Esophagus muscularis mucosa (tissue), 4 donors: ENCODE results near the gene CAMSAP2. TPM values are rescaled to one million over a fixed set of nuclear protein-coding genes. Genes with fewer than 3 reads are reported as not detected.

ENCODE experiments used
- DNase-seq: peaks from one replicate; pipeline ENCODE4 v3.0.0-alpha.2; 2017; ENCODE audit errors: extremely low spot score
- H3K27ac ChIP-seq, 4 donors: fragments of 200-600 bp; sonication (generic); replicated peaks in 1 of 4; 1 replicate in 3 of 4; 2 replicates in 1 of 4; pipeline ENCODE4 v1.5.1; 2016 to 2019; ENCODE audit warnings: mild to moderate bottlenecking in 1 of 4
- H3K27me3 ChIP-seq, 4 donors: fragments of 200-600 bp; sonication (generic); one replicate each; pipeline versions ENCODE4 v1.5.1 to v1.6.0; 2016 to 2019
- H3K36me3 ChIP-seq, 4 donors: fragments of 200-600 bp; sonication (generic); one replicate each; pipeline ENCODE4 v1.5.1; 2016 to 2019
- H3K4me1 ChIP-seq, 4 donors: fragments of 200-600 bp; sonication (generic); one replicate each; pipeline ENCODE4 v1.5.1; 2016 to 2019
- H3K4me3 ChIP-seq, 4 donors: fragments of 200-600 bp; sonication (generic); 1 replicate in 2 of 4; 2 replicates in 2 of 4; pipeline ENCODE4 v1.5.1; 2016 to 2019; ENCODE audit warnings: mild to moderate bottlenecking in 4 of 4, moderate library complexity in 1 of 4
- H3K9me3 ChIP-seq, 4 donors: fragments of 200-600 bp; sonication (generic); 1 replicate in 3 of 4; 2 replicates in 1 of 4; pipeline ENCODE4 v1.5.1; 2016 to 2019
- EP300 ChIP-seq: sonication (generic); formaldehyde crosslinking; IDR thresholded peaks from one replicate; pipeline ENCODE4 v1.6.1; 2017; ENCODE audit warnings: antibody characterized with exemption
- POLR2A ChIP-seq: fragments of 450-650 bp; IDR thresholded peaks from one replicate; pipeline ENCODE4 v1.6.1; 2017; ENCODE audit warnings: antibody characterized with exemption, moderate library complexity, mild to moderate bottlenecking, low read depth
- POLR2AphosphoS5 ChIP-seq, 2 donors: sonication (generic); formaldehyde crosslinking; IDR thresholded peaks; one replicate each; pipeline ENCODE4 v1.6.1; 2017; ENCODE audit warnings: antibody characterized with exemption in 2 of 2
- WGBS: methylation state at CpG from one replicate; pipeline ENCODE4 v1.1.5; 2018; 5-methylcytosine and 5-hydroxymethylcytosine counted together
- intact Hi-C: fragments of 100-400 bp; cut with DNase I; formaldehyde crosslinking; loops from one replicate; pipeline ENCODE4 v1.15.1; 2023
- total RNA-seq, 4 donors: library from RNA; depleted of rRNA; stranded (reverse); fragments of >200 nt; gene quantifications; one replicate each; pipeline versions ENCODE4 v1.1.0 to v1.2.1, GENCODE V29; 2016
- TF ChIP-seq, protein P1 (sequence below), 3 experiments: fragments of 200-600 bp in 2 of 3; fragments of 450-650 bp in 1 of 3; sonication (generic) in 2 of 3; IDR thresholded peaks; one replicate each; pipeline ENCODE4 v1.5.1; 2017 to 2019; ENCODE audit warnings: antibody characterized with exemption in 3 of 3, mild to moderate bottlenecking in 2 of 3, moderate library complexity in 1 of 3

Gene CAMSAP2
- total RNA-seq, 4 donors from 2014 or later = 34.6 to 44.0 (median 38.4) TPM

DNA sequence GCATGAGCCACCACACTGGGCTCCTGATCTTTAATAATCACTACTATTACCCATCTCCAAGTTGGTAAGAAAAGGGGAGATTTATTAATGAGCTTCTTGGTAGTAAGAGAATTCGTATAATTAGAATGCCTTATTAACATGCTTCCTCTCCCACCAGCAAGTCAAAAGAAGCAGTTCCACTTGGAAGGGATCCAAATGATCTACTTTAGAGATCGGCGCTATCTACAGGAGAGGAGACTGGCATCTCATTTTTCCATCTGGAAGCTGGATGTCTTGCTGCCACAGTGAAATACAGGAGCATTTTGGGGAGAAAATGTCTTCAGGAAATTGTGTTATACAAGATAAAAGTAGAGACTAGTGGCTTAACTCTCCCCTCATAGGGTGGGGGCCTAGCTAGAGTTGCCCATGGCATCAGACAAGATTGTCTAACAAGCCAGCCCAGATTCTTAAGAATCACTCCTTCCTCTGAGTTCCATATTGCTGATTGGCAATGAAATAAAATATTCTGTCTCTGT lies 33.6 kb upstream of the CAMSAP2 start:
- no peak for TF ChIP-seq EP300
- TF ChIP-seq, protein P1, sequence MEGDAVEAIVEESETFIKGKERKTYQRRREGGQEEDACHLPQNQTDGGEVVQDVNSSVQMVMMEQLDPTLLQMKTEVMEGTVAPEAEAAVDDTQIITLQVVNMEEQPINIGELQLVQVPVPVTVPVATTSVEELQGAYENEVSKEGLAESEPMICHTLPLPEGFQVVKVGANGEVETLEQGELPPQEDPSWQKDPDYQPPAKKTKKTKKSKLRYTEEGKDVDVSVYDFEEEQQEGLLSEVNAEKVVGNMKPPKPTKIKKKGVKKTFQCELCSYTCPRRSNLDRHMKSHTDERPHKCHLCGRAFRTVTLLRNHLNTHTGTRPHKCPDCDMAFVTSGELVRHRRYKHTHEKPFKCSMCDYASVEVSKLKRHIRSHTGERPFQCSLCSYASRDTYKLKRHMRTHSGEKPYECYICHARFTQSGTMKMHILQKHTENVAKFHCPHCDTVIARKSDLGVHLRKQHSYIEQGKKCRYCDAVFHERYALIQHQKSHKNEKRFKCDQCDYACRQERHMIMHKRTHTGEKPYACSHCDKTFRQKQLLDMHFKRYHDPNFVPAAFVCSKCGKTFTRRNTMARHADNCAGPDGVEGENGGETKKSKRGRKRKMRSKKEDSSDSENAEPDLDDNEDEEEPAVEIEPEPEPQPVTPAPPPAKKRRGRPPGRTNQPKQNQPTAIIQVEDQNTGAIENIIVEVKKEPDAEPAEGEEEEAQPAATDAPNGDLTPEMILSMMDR (IDR thresholded peaks at IDR 0.05) = no peak
- TF ChIP-seq POLR2AphosphoS5 (IDR thresholded peaks at IDR 0.05) = no peak
- TF ChIP-seq POLR2A = no peak
- intact Hi-C loops = no loop called here
- no peaks in the 10 kb centered on the region for H3K4me1 ChIP-seq
- WGBS = 81% methylated on average over 3 of the region's 3 CpGs
- no peak overlapping the region for H3K4me3 ChIP-seq
- H3K9me3 ChIP-seq = no peaks in the 10 kb centered on the region
- no peaks in the 10 kb centered on the region for H3K36me3 ChIP-seq
- no peak overlapping the region for H3K27ac ChIP-seq
- DNase-seq = no peak
- no peaks in the 10 kb centered on the region for H3K27me3 ChIP-seq

DNA sequence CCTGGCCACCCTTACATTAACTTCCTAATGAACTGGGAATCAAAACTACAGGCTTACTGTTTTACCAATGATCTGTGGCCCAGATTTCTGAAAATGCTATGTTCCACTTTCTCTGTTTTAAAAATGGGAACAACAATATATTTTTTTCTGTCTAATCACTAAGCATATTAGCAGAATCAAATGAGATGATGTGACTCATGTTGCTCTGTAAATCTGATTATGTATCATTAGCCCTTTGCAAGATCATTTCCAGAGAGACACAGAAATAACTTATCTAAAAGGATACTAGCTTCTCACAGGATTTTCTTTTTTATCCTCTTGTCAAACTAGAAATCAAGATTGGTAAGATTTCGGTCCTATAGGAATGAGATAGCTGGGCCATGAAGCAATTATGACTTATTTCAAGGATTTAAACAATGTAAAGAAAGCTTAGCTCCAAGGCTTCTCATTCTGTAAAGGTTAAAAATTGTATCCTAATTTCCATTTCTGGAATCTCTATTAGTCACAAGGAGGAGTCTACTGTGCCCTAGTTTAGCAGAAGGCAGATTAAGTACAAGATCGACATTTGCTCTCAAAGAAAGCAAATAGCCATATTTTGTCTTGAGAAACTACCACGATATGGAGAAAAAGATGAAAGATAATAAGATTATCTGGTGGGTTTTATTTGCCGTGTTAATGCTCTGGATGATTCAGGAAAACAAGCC lies 32.4 kb upstream of the CAMSAP2 start:
- DNase-seq = no peak
- TF ChIP-seq, protein P1 (IDR thresholded peaks at IDR 0.05) = no peak
- TF ChIP-seq POLR2A = no peak
- no peak for TF ChIP-seq EP300
- no peak for TF ChIP-seq POLR2AphosphoS5 (IDR thresholded peaks at IDR 0.05)
- Histone ChIP-seq H3K9me3 (no peaks in the 10 kb centered on the region), H3K4me1 (no peaks in the 10 kb centered on the region), H3K36me3 (no peaks in the 10 kb centered on the region), H3K27ac (no peak overlapping the region), H3K4me3 (no peak overlapping the region), H3K27me3 (no peaks in the 10 kb centered on the region)
- WGBS = 82% methylated on average over 4 of the region's 4 CpGs
- intact Hi-C loops = no loop called here

DNA sequence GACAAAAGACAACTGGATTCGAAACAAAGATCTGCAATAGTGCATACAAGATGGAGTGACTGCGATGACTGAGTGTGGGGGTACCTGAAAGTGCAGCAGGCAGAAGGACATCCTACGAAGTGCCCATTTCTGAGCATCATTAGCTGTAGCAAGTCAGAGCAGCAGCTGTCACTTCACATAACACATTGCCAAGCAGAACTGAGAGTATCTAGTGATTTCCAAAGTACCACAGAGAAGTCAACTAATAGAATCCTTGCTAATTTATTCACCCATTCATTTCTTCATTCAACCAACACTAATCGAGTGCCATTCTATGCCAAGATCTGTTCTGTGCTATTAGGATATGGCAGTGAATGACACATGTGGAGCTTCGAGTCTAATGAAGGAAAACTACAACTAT lies 31.6 kb upstream of the CAMSAP2 start:
- H3K9me3 ChIP-seq = no peaks in the 10 kb centered on the region
- no peak overlapping the region for H3K4me3 ChIP-seq
- H3K4me1 ChIP-seq = no peaks in the 10 kb centered on the region
- no peak for DNase-seq
- no peaks in the 10 kb centered on the region for H3K27me3 ChIP-seq
- H3K27ac ChIP-seq = no peak overlapping the region
- 94% methylated on average over 5 of the region's 5 CpGs for WGBS
- no peak for TF ChIP-seq EP300
- no peak for TF ChIP-seq POLR2A
- TF ChIP-seq POLR2AphosphoS5 (IDR thresholded peaks at IDR 0.05) = no peak
- TF ChIP-seq, protein P1 (IDR thresholded peaks at IDR 0.05) = no peak
- intact Hi-C loops = no loop called here
- no peaks in the 10 kb centered on the region for H3K36me3 ChIP-seq

DNA sequence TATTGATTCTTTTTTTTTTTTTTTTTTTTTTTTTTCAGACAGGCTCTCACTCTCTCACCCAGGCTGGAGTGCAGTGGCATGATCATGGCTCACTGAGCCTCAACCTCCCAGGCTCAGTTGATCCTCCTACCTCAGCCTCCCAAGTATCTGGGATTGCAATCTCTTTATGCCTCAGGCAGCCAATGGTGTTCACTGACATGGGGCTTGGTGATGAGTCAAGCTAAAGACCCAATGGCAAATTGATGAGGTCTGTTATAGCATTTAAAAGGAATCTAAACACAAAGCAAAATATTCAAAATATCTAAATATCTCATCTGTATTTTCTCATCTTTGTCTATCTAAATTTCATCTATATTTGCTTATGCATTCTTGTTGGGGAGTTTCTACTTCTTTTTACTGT lies 30.5 kb upstream of the CAMSAP2 start:
- TF ChIP-seq POLR2AphosphoS5 (IDR thresholded peaks at IDR 0.05) = no peak
- H3K4me3 ChIP-seq = no peak overlapping the region
- no peaks in the 10 kb centered on the region for H3K4me1 ChIP-seq
- no peaks in the 10 kb centered on the region for H3K36me3 ChIP-seq
- H3K27me3 ChIP-seq = no peaks in the 10 kb centered on the region
- intact Hi-C loops = no loop called here
- no peak for DNase-seq
- no peaks in the 10 kb centered on the region for H3K9me3 ChIP-seq
- H3K27ac ChIP-seq = no peak overlapping the region

DNA sequence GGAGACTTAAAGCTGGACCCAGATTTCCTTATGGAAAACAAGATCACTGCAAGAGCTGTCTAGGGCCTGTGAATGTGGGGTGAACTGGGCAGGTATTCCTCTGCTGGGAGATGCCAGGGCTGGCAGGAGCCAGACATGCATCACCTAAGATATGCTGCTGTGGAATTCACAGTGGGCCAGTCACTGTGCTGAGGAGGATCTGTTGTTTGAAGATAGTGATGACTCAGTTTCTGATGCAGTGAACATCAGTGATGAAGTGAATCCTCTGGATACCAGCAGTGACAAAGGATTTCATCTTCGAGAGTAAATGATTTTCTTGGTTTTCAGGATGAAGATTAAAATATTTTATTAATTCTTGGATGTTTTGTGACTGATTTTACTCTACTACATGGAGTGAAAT lies 29.9 kb upstream of the CAMSAP2 start:
- Histone ChIP-seq H3K9me3 (no peaks in the 10 kb centered on the region), H3K4me3 (no peak overlapping the region), H3K36me3 (no peaks in the 10 kb centered on the region), H3K4me1 (no peaks in the 10 kb centered on the region), H3K27ac (no peak overlapping the region), H3K27me3 (no peaks in the 10 kb centered on the region)
- intact Hi-C loops = no loop called here
- WGBS = 88% methylated on average over 1 of the region's 1 CpG
- no peak for DNase-seq
- no peak for TF ChIP-seq EP300
- TF ChIP-seq, protein P1 (IDR thresholded peaks at IDR 0.05) = no peak
- TF ChIP-seq POLR2A = no peak
- TF ChIP-seq POLR2AphosphoS5 (IDR thresholded peaks at IDR 0.05) = no peak
